DND-41 (cell line): ENCODE measurements around the gene NLGN1.

Experiments
- ATAC-seq: fragments of 200-7000 bp; cut with Tn5 transposase; 3 replicates; pipeline ENCODE4 v1.9.1; 2021; ENCODE audit warnings: low read depth; ENCODE audit not compliant: insufficient read depth
- DNase-seq: peaks from one replicate; pipeline ENCODE4 v3.0.0-alpha.2; 2020
- H2AFZ ChIP-seq: 2 replicates; pipeline ENCODE4 v1.6.0; 2012; ENCODE audit warnings: low read depth, low read length
- H3K27ac ChIP-seq: 2 replicates; pipeline ENCODE4 v1.5.1; 2012; ENCODE audit warnings: low read length, inconsistent platforms
- H3K27me3 ChIP-seq: fragments of 200-600 bp; sonication (generic); 2 replicates; pipeline ENCODE4 v1.6.0; 2012; ENCODE audit warnings: low read length, mild to moderate bottlenecking, inconsistent platforms; ENCODE audit not compliant: insufficient read depth, poor library complexity
- H3K36me3 ChIP-seq: 2 replicates; pipeline ENCODE4 v1.5.1; 2012; ENCODE audit warnings: low read length, inconsistent platforms; ENCODE audit not compliant: insufficient read depth
- H3K4me1 ChIP-seq: 2 replicates; pipeline ENCODE4 v1.5.1; 2012; ENCODE audit warnings: mild to moderate bottlenecking, low read length; ENCODE audit not compliant: insufficient read depth
- H3K4me2 ChIP-seq: 2 replicates; pipeline ENCODE4 v1.6.0; 2012; ENCODE audit warnings: mild to moderate bottlenecking, moderate library complexity, low read length, inconsistent platforms; ENCODE audit not compliant: insufficient read depth
- H3K4me3 ChIP-seq, 2 experiments: fragments of 200-600 bp in 1 of 2; shearing (Covaris generic) in 1 of 2; 2 replicates each; pipeline ENCODE4 v1.5.1; 2012 to 2016; ENCODE audit warnings: inconsistent platforms in 2 of 2, low read length in 2 of 2, mild to moderate bottlenecking in 2 of 2, low read depth in 1 of 2, moderate library complexity in 1 of 2
- H3K79me2 ChIP-seq: 2 replicates; pipeline ENCODE4 v1.6.0; 2012; ENCODE audit warnings: low read length, inconsistent platforms; ENCODE audit not compliant: insufficient read depth
- H3K9ac ChIP-seq: 2 replicates; pipeline ENCODE4 v1.6.0; 2012; ENCODE audit warnings: low read depth, mild to moderate bottlenecking, inconsistent platforms, low read length, moderate library complexity
- H3K9me3 ChIP-seq: 2 replicates; pipeline ENCODE4 v1.5.1; 2012; ENCODE audit warnings: low read length, moderate library complexity, mild to moderate bottlenecking, inconsistent platforms; ENCODE audit not compliant: insufficient read depth, severe bottlenecking
- H4K20me1 ChIP-seq: 2 replicates; pipeline ENCODE4 v1.6.0; 2012; ENCODE audit warnings: low read length; ENCODE audit not compliant: insufficient read depth
- EZH2 ChIP-seq: IDR thresholded peaks from 3 replicates; pipeline ENCODE4 v1.6.1; 2012; ENCODE audit warnings: borderline replicate concordance, low read depth, mild to moderate bottlenecking, moderate library complexity, low read length, inconsistent platforms; ENCODE audit not compliant: severe bottlenecking
- TF ChIP-seq, protein P1 (sequence below): IDR thresholded peaks from 2 replicates; pipeline ENCODE4 v1.5.1; 2012; ENCODE audit warnings: borderline replicate concordance, low read length, moderate library complexity, mild to moderate bottlenecking; ENCODE audit not compliant: poor library complexity, severe bottlenecking; ENCODE audit errors: extremely low read depth

Gene NLGN1

GRCh38 chr3:173725507-173725906 lies 328.0 kb downstream of the NLGN1 start:
- Histone ChIP-seq H3K4me3 (no peak overlapping the region), H2AFZ (no peak overlapping the region), H4K20me1 (no peaks in the 10 kb centered on the region), H3K36me3 (no peaks in the 10 kb centered on the region), H3K4me2 (no peak overlapping the region), H3K9me3 (no peaks in the 10 kb centered on the region), H3K9ac (no peak overlapping the region), H3K4me1 (no peaks in the 10 kb centered on the region), H3K27me3 (no peaks in the 10 kb centered on the region), H3K27ac (no peak overlapping the region), H3K79me2 (no peaks in the 10 kb centered on the region)
- ATAC-seq (0 out of 3 replicates have a peak, but pooled peaks have one; percentile 9), DNase-seq (no peak)
- TF ChIP-seq EZH2, result no peak
- TF ChIP-seq, protein P1, sequence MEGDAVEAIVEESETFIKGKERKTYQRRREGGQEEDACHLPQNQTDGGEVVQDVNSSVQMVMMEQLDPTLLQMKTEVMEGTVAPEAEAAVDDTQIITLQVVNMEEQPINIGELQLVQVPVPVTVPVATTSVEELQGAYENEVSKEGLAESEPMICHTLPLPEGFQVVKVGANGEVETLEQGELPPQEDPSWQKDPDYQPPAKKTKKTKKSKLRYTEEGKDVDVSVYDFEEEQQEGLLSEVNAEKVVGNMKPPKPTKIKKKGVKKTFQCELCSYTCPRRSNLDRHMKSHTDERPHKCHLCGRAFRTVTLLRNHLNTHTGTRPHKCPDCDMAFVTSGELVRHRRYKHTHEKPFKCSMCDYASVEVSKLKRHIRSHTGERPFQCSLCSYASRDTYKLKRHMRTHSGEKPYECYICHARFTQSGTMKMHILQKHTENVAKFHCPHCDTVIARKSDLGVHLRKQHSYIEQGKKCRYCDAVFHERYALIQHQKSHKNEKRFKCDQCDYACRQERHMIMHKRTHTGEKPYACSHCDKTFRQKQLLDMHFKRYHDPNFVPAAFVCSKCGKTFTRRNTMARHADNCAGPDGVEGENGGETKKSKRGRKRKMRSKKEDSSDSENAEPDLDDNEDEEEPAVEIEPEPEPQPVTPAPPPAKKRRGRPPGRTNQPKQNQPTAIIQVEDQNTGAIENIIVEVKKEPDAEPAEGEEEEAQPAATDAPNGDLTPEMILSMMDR, result no peak

DNA sequence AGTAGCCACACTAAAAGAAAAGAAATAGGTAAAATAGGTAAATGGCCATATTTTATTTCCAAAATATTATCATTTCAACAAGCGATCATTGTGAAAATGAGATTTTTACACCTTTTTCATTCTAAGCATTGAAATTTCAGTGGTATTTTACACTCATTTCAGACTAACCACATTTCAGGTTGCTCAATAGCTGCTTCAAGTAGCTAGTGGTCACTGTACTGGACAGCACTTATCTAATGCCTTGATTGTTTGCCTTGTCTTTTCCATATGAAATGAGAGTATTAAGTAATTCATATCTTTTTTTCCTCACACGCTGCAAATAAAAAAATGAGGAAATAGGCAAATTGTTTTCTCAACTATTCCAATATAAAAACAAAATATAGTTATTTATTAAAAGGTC lies 332.8 kb downstream of the NLGN1 start:
- ATAC-seq (no peak), DNase-seq (no peak)
- H3K9ac ChIP-seq, result no peak overlapping the region
- no peaks in the 10 kb centered on the region for H3K9me3 ChIP-seq
- no peaks in the 10 kb centered on the region for H3K4me1 ChIP-seq
- H4K20me1 ChIP-seq, result no peaks in the 10 kb centered on the region
- no peak overlapping the region for H3K27ac ChIP-seq
- no peak overlapping the region for H3K4me3 ChIP-seq
- H3K79me2 ChIP-seq, result no peaks in the 10 kb centered on the region
- no peak for TF ChIP-seq EZH2
- H2AFZ ChIP-seq, result no peak overlapping the region
- no peak overlapping the region for H3K4me2 ChIP-seq
- H3K27me3 ChIP-seq, result no peaks in the 10 kb centered on the region
- no peaks in the 10 kb centered on the region for H3K36me3 ChIP-seq

DNA sequence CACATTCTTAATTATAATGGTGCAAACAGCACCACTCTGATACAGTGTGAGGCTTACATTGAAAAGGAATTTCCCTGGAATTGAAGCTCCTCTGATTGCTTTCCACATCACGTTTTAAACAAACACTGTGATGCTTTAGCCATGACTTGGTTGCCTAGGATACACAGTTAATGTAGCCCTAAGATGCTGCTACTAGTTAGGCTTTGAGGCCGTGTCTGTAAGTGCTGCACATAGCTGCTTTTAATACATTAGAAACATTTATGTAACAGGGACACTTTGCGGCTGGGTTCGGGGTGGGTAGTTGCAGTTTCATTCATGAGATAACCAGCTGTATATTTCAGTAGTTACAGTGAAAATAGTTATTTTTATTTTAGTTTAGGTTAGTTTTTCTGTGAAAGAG lies 334.7 kb downstream of the NLGN1 start:
- no peak for TF ChIP-seq EZH2
- TF ChIP-seq, protein P1, result no peak
- DNase-seq (no peak), ATAC-seq (no peak)
- Histone ChIP-seq H3K27ac (no peak overlapping the region), H3K9ac (no peak overlapping the region), H3K4me3 (no peak overlapping the region), H3K36me3 (no peaks in the 10 kb centered on the region), H4K20me1 (no peaks in the 10 kb centered on the region), H3K4me2 (no peak overlapping the region), H3K79me2 (no peaks in the 10 kb centered on the region), H2AFZ (no peak overlapping the region), H3K4me1 (no peaks in the 10 kb centered on the region), H3K27me3 (no peaks in the 10 kb centered on the region), H3K9me3 (no peaks in the 10 kb centered on the region)

DNA sequence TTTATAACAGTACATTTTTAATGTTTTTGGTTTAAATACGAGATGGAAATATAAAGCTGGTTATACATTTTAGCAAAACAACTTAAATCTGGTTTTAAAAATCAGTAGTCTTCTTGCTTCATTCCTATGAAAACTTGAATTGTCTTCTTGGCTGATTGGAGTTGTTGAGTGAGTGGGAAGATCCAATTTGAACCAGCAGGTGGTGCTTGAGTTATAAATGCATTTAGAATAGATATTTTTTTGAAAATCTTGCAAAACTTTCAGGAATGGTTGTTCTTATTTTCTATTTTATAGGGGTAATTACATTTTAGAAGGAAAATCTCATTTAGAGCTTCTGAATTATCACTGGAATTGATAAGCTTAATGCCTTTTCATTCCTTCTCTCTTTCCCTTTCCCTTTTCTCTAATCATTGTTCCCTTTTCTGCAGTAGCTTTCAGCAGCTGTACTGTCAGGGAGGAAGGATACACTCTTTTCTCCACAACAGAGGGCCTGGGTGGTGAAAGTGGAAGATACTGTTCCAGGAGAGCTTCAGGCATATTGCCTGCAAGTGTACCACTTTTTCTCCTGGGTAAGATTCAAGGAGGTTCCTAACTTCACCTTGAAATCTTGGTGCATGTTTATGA lies 335.6 kb downstream of the NLGN1 start:
- Histone ChIP-seq H3K27me3 (no peaks in the 10 kb centered on the region), H3K9me3 (no peaks in the 10 kb centered on the region), H3K4me2 (no peak overlapping the region), H2AFZ (no peak overlapping the region), H4K20me1 (no peaks in the 10 kb centered on the region), H3K4me3 (no peak overlapping the region), H3K4me1 (no peaks in the 10 kb centered on the region), H3K9ac (no peak overlapping the region), H3K27ac (no peak overlapping the region), H3K36me3 (no peaks in the 10 kb centered on the region), H3K79me2 (no peaks in the 10 kb centered on the region)
- no peak for DNase-seq
- ATAC-seq, result no peak
- TF ChIP-seq, protein P1, result peak; percentile 43
- no peak for TF ChIP-seq EZH2
